Prostate gland (tissue), 2 donors: ENCODE measurements around the gene TXNL1.

Experiments used
- POLR2A ChIP-seq: fragments of 450-650 bp; IDR thresholded peaks from one replicate; pipeline ENCODE4 v1.6.1; 2016; ENCODE audit warnings: antibody characterized with exemption, mild to moderate bottlenecking
- TF ChIP-seq, protein P1 (sequence below), 4 experiments: fragments of 200-600 bp in 2 of 4; fragments of 450-650 bp in 2 of 4; sonication (generic) in 2 of 4; IDR thresholded peaks; 1 replicate in 3 of 4; 2 replicates in 1 of 4; pipeline ENCODE4 v1.5.1; 2016 to 2019; ENCODE audit warnings: antibody characterized with exemption in 4 of 4, mild to moderate bottlenecking in 2 of 4, moderate library complexity in 2 of 4

DNA sequence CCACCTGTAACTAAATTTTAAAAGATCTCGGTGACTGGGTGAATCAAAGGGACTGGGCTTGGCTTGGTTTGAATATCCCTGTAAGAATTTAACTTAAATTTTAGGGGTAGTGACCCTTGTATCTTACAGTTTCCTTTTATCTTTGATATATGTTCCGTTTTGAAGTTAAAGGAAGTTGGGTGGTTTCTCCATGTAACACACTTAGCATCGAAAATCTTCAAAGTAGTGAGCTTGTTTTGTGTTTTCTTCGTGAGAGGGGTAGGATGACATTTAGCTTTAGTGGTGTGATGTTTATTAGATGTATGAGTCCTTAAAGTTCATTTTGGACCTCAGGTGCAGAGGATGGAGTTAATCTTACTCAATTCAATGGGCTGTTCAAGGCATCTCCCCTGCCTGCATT lies 14.4 kb upstream of the TXNL1 start:
- TF ChIP-seq, protein P1, sequence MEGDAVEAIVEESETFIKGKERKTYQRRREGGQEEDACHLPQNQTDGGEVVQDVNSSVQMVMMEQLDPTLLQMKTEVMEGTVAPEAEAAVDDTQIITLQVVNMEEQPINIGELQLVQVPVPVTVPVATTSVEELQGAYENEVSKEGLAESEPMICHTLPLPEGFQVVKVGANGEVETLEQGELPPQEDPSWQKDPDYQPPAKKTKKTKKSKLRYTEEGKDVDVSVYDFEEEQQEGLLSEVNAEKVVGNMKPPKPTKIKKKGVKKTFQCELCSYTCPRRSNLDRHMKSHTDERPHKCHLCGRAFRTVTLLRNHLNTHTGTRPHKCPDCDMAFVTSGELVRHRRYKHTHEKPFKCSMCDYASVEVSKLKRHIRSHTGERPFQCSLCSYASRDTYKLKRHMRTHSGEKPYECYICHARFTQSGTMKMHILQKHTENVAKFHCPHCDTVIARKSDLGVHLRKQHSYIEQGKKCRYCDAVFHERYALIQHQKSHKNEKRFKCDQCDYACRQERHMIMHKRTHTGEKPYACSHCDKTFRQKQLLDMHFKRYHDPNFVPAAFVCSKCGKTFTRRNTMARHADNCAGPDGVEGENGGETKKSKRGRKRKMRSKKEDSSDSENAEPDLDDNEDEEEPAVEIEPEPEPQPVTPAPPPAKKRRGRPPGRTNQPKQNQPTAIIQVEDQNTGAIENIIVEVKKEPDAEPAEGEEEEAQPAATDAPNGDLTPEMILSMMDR (IDR thresholded peaks at IDR 0.05) = no peak
- TF ChIP-seq POLR2A = no peak
